CD14-positive monocyte (primary cell): ENCODE data around the gene ATP6V1G1. TPM values are rescaled to one million over a fixed set of nuclear protein-coding genes. Genes with fewer than 3 reads are reported as not detected.

Experiments used
- DNase-seq, 3 donors: peaks; one replicate each; pipeline ENCODE4 v3.0.0-alpha.2; 2011 to 2022
- H2AFZ ChIP-seq: 2 replicates; pipeline ENCODE4 v1.6.0; 2012; ENCODE audit warnings: mild to moderate bottlenecking, low read depth, low read length, inconsistent platforms; ENCODE audit not compliant: insufficient read depth, poor library complexity, severe bottlenecking
- H3K27ac ChIP-seq, 2 donors: 1 replicate in 1 of 2; 2 replicates in 1 of 2; pipeline ENCODE4 v1.5.1; 2012 to 2013; ENCODE audit warnings: low read length in 2 of 2, control low read depth in 1 of 2, inconsistent platforms in 1 of 2, low read depth in 1 of 2, mild to moderate bottlenecking in 1 of 2
- H3K27me3 ChIP-seq, 2 donors: one replicate each; pipeline versions ENCODE4 v1.6.0 to v1.6.1; 2011 to 2013; ENCODE audit warnings: low read length in 2 of 2; ENCODE audit not compliant: control insufficient read depth in 2 of 2, insufficient read depth in 2 of 2
- H3K36me3 ChIP-seq, 2 donors: replicated peaks in 1 of 2; 1 replicate in 1 of 2; 2 replicates in 1 of 2; pipeline versions ENCODE4 v1.5.1 to v1.6.1; 2012 to 2013; ENCODE audit warnings: low read length in 2 of 2, control low read depth in 1 of 2, inconsistent platforms in 1 of 2, mild to moderate bottlenecking in 1 of 2; ENCODE audit not compliant: insufficient read depth in 2 of 2, control insufficient read depth in 1 of 2
- H3K4me1 ChIP-seq, 2 donors: 1 replicate in 1 of 2; 2 replicates in 1 of 2; pipeline versions ENCODE4 v1.5.1 to v1.6.1; 2012 to 2013; ENCODE audit warnings: low read length in 2 of 2, control low read depth in 1 of 2, inconsistent platforms in 1 of 2, mild to moderate bottlenecking in 1 of 2, moderate library complexity in 1 of 2; ENCODE audit not compliant: insufficient read depth in 2 of 2, control insufficient read depth in 1 of 2
- H3K4me2 ChIP-seq: replicated peaks from 2 replicates; pipeline ENCODE3; 2012; ENCODE audit warnings: low read length, moderate library complexity, mild to moderate bottlenecking; ENCODE audit not compliant: poor library complexity, severe bottlenecking; ENCODE audit errors: extremely low read depth
- H3K4me3 ChIP-seq, 3 experiments: fragments of 200-600 bp in 1 of 3; sonication (generic) in 1 of 3; replicated peaks in 1 of 3; 1 replicate in 2 of 3; 2 replicates in 1 of 3; pipeline ENCODE4 v1.5.1; 2011 to 2013; ENCODE audit warnings: low read length in 3 of 3, mild to moderate bottlenecking in 3 of 3, control low read depth in 2 of 3, low read depth in 2 of 3, inconsistent platforms in 1 of 3, moderate library complexity in 1 of 3
- H3K79me2 ChIP-seq: 2 replicates; pipeline ENCODE4 v1.6.0; 2012; ENCODE audit warnings: mild to moderate bottlenecking, control low read depth, inconsistent platforms, low read length, moderate library complexity; ENCODE audit not compliant: insufficient read depth
- H3K9ac ChIP-seq: 2 replicates; pipeline ENCODE4 v1.6.0; 2017; ENCODE audit warnings: low read length, mild to moderate bottlenecking; ENCODE audit not compliant: insufficient read depth, poor library complexity, severe bottlenecking
- H3K9me3 ChIP-seq, 2 donors: replicated peaks in 1 of 2; 1 replicate in 1 of 2; 2 replicates in 1 of 2; pipeline versions ENCODE4 v1.5.1 to v1.6.1; 2012 to 2013; ENCODE audit warnings: low read length in 2 of 2, control low read depth in 1 of 2; ENCODE audit not compliant: control insufficient read depth in 1 of 2, insufficient read depth in 1 of 2
- H4K20me1 ChIP-seq: 2 replicates; pipeline ENCODE4 v1.6.0; 2012; ENCODE audit warnings: mild to moderate bottlenecking, low read length, control low read depth, moderate library complexity; ENCODE audit not compliant: insufficient read depth
- H3K27ac Mint-ChIP-seq, 7 donors: one replicate each; pipeline ENCODE4 v1.8.0; 2020; ENCODE audit warnings: mild to moderate bottlenecking in 7 of 7, mixed read lengths in 7 of 7, moderate library complexity in 6 of 7, inconsistent platforms in 2 of 7
- H3K27me3 Mint-ChIP-seq, 3 donors: one replicate each; pipeline ENCODE4 v1.8.0; 2021 to 2022; ENCODE audit warnings: low read depth in 3 of 3, mild to moderate bottlenecking in 3 of 3, mixed read lengths in 3 of 3, moderate library complexity in 3 of 3, inconsistent platforms in 1 of 3
- H3K36me3 Mint-ChIP-seq, 2 donors: one replicate each; pipeline ENCODE4 v1.8.0; 2020; ENCODE audit warnings: mixed read lengths in 2 of 2, inconsistent platforms in 1 of 2, mild to moderate bottlenecking in 1 of 2
- H3K4me1 Mint-ChIP-seq: one replicate; pipeline ENCODE4 v1.8.0; 2020; ENCODE audit warnings: mild to moderate bottlenecking, mixed read lengths
- H3K4me3 Mint-ChIP-seq, 2 donors: one replicate each; pipeline ENCODE4 v1.8.0; 2020; ENCODE audit warnings: mild to moderate bottlenecking in 2 of 2, mixed read lengths in 2 of 2, moderate library complexity in 1 of 2
- H3K9me3 Mint-ChIP-seq, 7 donors: one replicate each; pipeline ENCODE4 v1.8.0; 2020 to 2022; ENCODE audit warnings: mixed read lengths in 7 of 7, mild to moderate bottlenecking in 6 of 7, moderate library complexity in 6 of 7, inconsistent platforms in 2 of 7
- CTCF ChIP-seq: fragments of 200-600 bp; IDR thresholded peaks from one replicate; pipeline ENCODE4 v1.8.0; 2022; ENCODE audit warnings: antibody characterized with exemption, mild to moderate bottlenecking
- WGBS: methylation state at CpG from one replicate; pipeline ENCODE4 v1.1.5; 2013; ENCODE audit warnings: missing lambda C conversion rate; ENCODE audit not compliant: insufficient coverage; 5-methylcytosine and 5-hydroxymethylcytosine counted together
- intact Hi-C, 2 donors: fragments of 100-400 bp; cut with micrococcal nuclease; formaldehyde crosslinking; loops; one replicate each; pipeline versions ENCODE4 v1.15.0 to v1.15.1; 2023
- polyA plus RNA-seq, 3 donors: library from polyadenylated mRNA; depleted of rRNA in 1 of 3; unstranded in 2 of 3; stranded (reverse) in 1 of 3; fragments of 300-500 nt in 2 of 3; fragments of >200 nt in 1 of 3; fragmentation: Illumina TruSeq in 2 of 3; gene quantifications; 1 replicate in 2 of 3; 2 replicates in 1 of 3; pipeline ENCODE4 v1.2.3, GENCODE V29; 2012 to 2021

Gene ATP6V1G1
- polyA plus RNA-seq, 3 donors, result 146 to 226 (median 214) TPM

- Histone ChIP-seq H3K4me3 (no peak overlapping the region), H4K20me1 (no peaks in the 10 kb centered on the region), H3K9me3 (no peaks in the 10 kb centered on the region), H3K27me3 (no peaks in the 10 kb centered on the region), H2AFZ (no peak overlapping the region), H3K36me3 (peaks cover 85 to 98% of the 10 kb centered on the region in 2 donors), H3K79me2 (no peaks in the 10 kb centered on the region), H3K27ac (no peak overlapping the region), H3K4me1 (no peaks in the 10 kb centered on the region), H3K9ac (no peak overlapping the region), H3K4me2 (no peak overlapping the region)
- 97% methylated on average over 3 of the region's 6 CpGs for WGBS
- TF ChIP-seq CTCF, result no peak
- Mint-ChIP-seq H3K27ac (peak overlapping the region in 1 of 7 donors; percentile 58), H3K36me3 (peaks cover 92 to 97% of the 10 kb centered on the region in 2 donors), H3K27me3 (peaks cover 0 to 5% (median 2%) of the 10 kb centered on the region in 3 donors), H3K9me3 (no peaks in the 10 kb centered on the region), H3K4me3 (no peak overlapping the region), H3K4me1 (no peaks in the 10 kb centered on the region)
- no peak for DNase-seq
- intact Hi-C loops, result no loop called here
Observed at GRCh38 chr9:114634387-114634786, 46.8 kb downstream of the ATP6V1G1 start.

GRCh38 chr9:114638404-114638803 is 50.8 kb downstream of the ATP6V1G1 start:
- Histone ChIP-seq H3K27me3 (no peaks in the 10 kb centered on the region), H3K4me1 (peaks cover 9 to 14% of the 10 kb centered on the region in 2 donors), H3K9me3 (no peaks in the 10 kb centered on the region), H3K79me2 (no peaks in the 10 kb centered on the region), H4K20me1 (no peaks in the 10 kb centered on the region), H2AFZ (no peak overlapping the region), H3K4me3 (no peak overlapping the region), H3K4me2 (no peak overlapping the region), H3K36me3 (peaks cover 63 to 77% of the 10 kb centered on the region in 2 donors), H3K9ac (no peak overlapping the region), H3K27ac (no peak overlapping the region)
- intact Hi-C loops, result no loop called here
- no peak for TF ChIP-seq CTCF
- peaks cover 0 to 2% (median 0%) of the 10 kb centered on the region in 3 donors for H3K27me3 Mint-ChIP-seq
- peaks cover 68 to 70% of the 10 kb centered on the region in 2 donors for H3K36me3 Mint-ChIP-seq
- H3K27ac Mint-ChIP-seq, result no peak overlapping the region
- H3K9me3 Mint-ChIP-seq, result no peaks in the 10 kb centered on the region
- no peak for DNase-seq
- H3K4me3 Mint-ChIP-seq, result no peak overlapping the region
- 91% methylated on average over 5 of the region's 8 CpGs for WGBS
- H3K4me1 Mint-ChIP-seq, result peaks cover 16% of the 10 kb centered on the region
